GM23248 (cell line): ENCODE measurements around the gene PRKCA.

Experiments used
- EZH2 ChIP-seq: fragments of 200-600 bp; sonication (generic); IDR thresholded peaks from 2 replicates; pipeline ENCODE4 v1.6.1; 2018; ENCODE audit warnings: antibody characterized with exemption, mild to moderate bottlenecking; ENCODE audit not compliant: insufficient read depth, poor library complexity, severe bottlenecking
- EZH2phosphoT487 ChIP-seq: fragments of 200-600 bp; sonication (generic); IDR thresholded peaks from 2 replicates; pipeline ENCODE4 v1.6.1; 2018; ENCODE audit warnings: antibody characterized with exemption, moderate library complexity, mild to moderate bottlenecking, low read depth; ENCODE audit not compliant: insufficient read depth

GRCh38 chr17:66290101-66290722 lies 12.2 kb upstream of the PRKCA start:
- TF ChIP-seq EZH2 = no peak
- TF ChIP-seq EZH2phosphoT487 = no peak
